Upper lobe of left lung (tissue), 6 donors: ENCODE measurements around the gene PARN. TPM values are rescaled to one million over a fixed set of nuclear protein-coding genes. Genes with fewer than 3 reads are reported as not detected.

Source experiments
- ATAC-seq, 2 donors: fragments of 200-7000 bp; cut with Tn5 transposase; one replicate each; pipeline ENCODE4 v1.9.1; 2022; ENCODE audit warnings: mild to moderate bottlenecking in 2 of 2, moderate library complexity in 2 of 2; ENCODE audit not compliant: low FRiP score in 2 of 2
- DNase-seq, 2 donors: peaks; one replicate each; pipeline ENCODE4 v3.0.0-alpha.2; 2019 to 2020
- H3K27ac ChIP-seq, 4 donors: fragments of 200-600 bp; sonication (generic); one replicate each; pipeline ENCODE4 v1.5.1; 2016 to 2019
- H3K27me3 ChIP-seq, 4 donors: fragments of 200-600 bp; sonication (generic); one replicate each; pipeline ENCODE4 v1.5.1; 2017 to 2019
- H3K36me3 ChIP-seq, 4 donors: fragments of 200-600 bp; sonication (generic); one replicate each; pipeline ENCODE4 v1.5.1; 2016 to 2019
- H3K4me1 ChIP-seq, 4 donors: fragments of 200-600 bp; sonication (generic); one replicate each; pipeline ENCODE4 v1.5.1; 2018 to 2019
- H3K4me3 ChIP-seq, 4 donors: fragments of 200-600 bp; sonication (generic); one replicate each; pipeline ENCODE4 v1.5.1; 2017 to 2019; ENCODE audit warnings: mild to moderate bottlenecking in 2 of 4, moderate library complexity in 1 of 4
- H3K9me3 ChIP-seq, 4 donors: fragments of 200-600 bp; sonication (generic); one replicate each; pipeline ENCODE4 v1.5.1; 2018 to 2019
- EP300 ChIP-seq, 4 donors: sonication (generic); formaldehyde crosslinking; IDR thresholded peaks; one replicate each; pipeline ENCODE4 v1.5.1; 2017; ENCODE audit warnings: antibody characterized with exemption in 4 of 4, control low read depth in 2 of 4
- POLR2A ChIP-seq, 4 donors: fragments of 450-650 bp; IDR thresholded peaks; one replicate each; pipeline ENCODE4 v1.5.1; 2016 to 2017; ENCODE audit warnings: antibody characterized with exemption in 4 of 4, mild to moderate bottlenecking in 2 of 4
- POLR2AphosphoS5 ChIP-seq, 2 donors: sonication (generic); formaldehyde crosslinking; IDR thresholded peaks; one replicate each; pipeline ENCODE4 v1.5.1; 2017; ENCODE audit warnings: antibody characterized with exemption in 2 of 2
- WGBS, 2 donors: methylation state at CpG; one replicate each; pipeline ENCODE4 v1.1.5; 2017 to 2018; 5-methylcytosine and 5-hydroxymethylcytosine counted together
- total RNA-seq, 6 donors: library from RNA; depleted of rRNA in 4 of 6; stranded (reverse); fragments of >200 nt in 4 of 6; gene quantifications; one replicate each; pipeline versions ENCODE4 v1.1.0 to v1.2.1, GENCODE V29; 2016 to 2021
- TF ChIP-seq, protein P1 (sequence below), 6 experiments: fragments of 450-650 bp in 4 of 6; fragments of 200-600 bp in 2 of 6; sonication (generic) in 2 of 6; IDR thresholded peaks; one replicate each; pipeline ENCODE4 v1.5.1; 2016 to 2019; ENCODE audit warnings: antibody characterized with exemption in 6 of 6
- donor health status: DM: no; HTN: no; CAD: no; lungs with moderate emphysema.
- donor health status: DM: no; HTN: yes; CAD: no; lungs with severe emphysema.

Gene PARN
- total RNA-seq, 6 donors from 2014 or later = 25.6 to 133 (median 37.3) TPM

DNA sequence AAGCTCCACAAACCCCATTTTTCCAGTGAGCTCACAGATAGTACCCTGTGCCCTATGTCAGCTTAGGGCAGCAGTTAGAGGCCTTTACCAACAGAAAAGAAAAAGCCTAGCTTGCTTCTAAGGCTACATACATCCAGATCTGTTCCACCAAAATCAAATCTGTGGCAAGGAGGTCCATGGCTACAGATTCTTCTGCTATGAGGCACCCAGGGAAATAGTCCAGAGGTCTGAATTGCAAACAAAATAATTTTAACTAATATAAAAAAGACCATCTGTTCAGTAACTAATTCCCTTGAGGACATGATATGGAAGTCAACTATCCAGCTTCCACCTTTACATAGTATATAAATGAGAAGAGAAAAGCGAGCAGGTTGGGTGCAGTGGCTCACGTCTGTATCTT lies 129.3 kb downstream of the PARN start:
- no peak for DNase-seq
- ATAC-seq = no peak
- no peak for TF ChIP-seq POLR2AphosphoS5 (IDR thresholded peaks at IDR 0.05)
- TF ChIP-seq, protein P1, sequence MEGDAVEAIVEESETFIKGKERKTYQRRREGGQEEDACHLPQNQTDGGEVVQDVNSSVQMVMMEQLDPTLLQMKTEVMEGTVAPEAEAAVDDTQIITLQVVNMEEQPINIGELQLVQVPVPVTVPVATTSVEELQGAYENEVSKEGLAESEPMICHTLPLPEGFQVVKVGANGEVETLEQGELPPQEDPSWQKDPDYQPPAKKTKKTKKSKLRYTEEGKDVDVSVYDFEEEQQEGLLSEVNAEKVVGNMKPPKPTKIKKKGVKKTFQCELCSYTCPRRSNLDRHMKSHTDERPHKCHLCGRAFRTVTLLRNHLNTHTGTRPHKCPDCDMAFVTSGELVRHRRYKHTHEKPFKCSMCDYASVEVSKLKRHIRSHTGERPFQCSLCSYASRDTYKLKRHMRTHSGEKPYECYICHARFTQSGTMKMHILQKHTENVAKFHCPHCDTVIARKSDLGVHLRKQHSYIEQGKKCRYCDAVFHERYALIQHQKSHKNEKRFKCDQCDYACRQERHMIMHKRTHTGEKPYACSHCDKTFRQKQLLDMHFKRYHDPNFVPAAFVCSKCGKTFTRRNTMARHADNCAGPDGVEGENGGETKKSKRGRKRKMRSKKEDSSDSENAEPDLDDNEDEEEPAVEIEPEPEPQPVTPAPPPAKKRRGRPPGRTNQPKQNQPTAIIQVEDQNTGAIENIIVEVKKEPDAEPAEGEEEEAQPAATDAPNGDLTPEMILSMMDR (IDR thresholded peaks at IDR 0.05) = no peak
- TF ChIP-seq EP300 (IDR thresholded peaks at IDR 0.05) = no peak
- no peak for TF ChIP-seq POLR2A (IDR thresholded peaks at IDR 0.05)
- Histone ChIP-seq H3K27ac (peak overlapping the region in 2 of 4 donors; percentile 39 to 40), H3K36me3 (no peaks in the 10 kb centered on the region), H3K9me3 (no peaks in the 10 kb centered on the region), H3K4me3 (no peak overlapping the region), H3K4me1 (peaks cover 13 to 21% (median 18%) of the 10 kb centered on the region in 4 donors), H3K27me3 (no peaks in the 10 kb centered on the region)
- WGBS, 2 donors = 93 to 95% methylated on average over 2 of the region's 2 CpGs

DNA sequence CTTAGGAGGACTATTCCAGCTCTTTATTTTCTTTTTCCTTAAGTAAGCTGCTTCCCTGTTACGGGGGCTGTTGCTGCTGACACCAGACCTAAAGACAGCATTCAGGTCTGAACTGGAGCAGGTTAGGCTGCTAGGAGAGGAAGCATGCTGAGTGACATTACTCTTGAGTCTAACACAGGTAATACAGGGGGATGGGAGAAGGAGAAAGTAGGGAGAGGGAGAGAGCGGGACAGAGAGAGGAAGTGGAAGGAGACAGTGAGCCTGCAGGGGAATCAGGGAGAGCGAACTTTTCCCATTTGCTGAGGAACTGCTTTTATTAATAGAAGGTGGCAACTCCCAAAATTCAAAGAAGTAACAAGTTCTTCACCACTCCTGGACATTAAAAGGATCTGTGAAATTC lies 130.9 kb downstream of the PARN start:
- H3K4me3 ChIP-seq = no peak overlapping the region
- WGBS, 2 donors = 91 to 94% methylated on average over 3 of the region's 3 CpGs
- TF ChIP-seq POLR2AphosphoS5 (IDR thresholded peaks at IDR 0.05) (no peak), POLR2A (IDR thresholded peaks at IDR 0.05) (no peak), EP300 (IDR thresholded peaks at IDR 0.05) (no peak)
- no peaks in the 10 kb centered on the region for H3K9me3 ChIP-seq
- ATAC-seq (no peak), DNase-seq (no peak)
- peaks cover 13 to 21% (median 18%) of the 10 kb centered on the region in 4 donors for H3K4me1 ChIP-seq
- no peaks in the 10 kb centered on the region for H3K27me3 ChIP-seq
- H3K27ac ChIP-seq = no peak overlapping the region
- no peaks in the 10 kb centered on the region for H3K36me3 ChIP-seq

DNA sequence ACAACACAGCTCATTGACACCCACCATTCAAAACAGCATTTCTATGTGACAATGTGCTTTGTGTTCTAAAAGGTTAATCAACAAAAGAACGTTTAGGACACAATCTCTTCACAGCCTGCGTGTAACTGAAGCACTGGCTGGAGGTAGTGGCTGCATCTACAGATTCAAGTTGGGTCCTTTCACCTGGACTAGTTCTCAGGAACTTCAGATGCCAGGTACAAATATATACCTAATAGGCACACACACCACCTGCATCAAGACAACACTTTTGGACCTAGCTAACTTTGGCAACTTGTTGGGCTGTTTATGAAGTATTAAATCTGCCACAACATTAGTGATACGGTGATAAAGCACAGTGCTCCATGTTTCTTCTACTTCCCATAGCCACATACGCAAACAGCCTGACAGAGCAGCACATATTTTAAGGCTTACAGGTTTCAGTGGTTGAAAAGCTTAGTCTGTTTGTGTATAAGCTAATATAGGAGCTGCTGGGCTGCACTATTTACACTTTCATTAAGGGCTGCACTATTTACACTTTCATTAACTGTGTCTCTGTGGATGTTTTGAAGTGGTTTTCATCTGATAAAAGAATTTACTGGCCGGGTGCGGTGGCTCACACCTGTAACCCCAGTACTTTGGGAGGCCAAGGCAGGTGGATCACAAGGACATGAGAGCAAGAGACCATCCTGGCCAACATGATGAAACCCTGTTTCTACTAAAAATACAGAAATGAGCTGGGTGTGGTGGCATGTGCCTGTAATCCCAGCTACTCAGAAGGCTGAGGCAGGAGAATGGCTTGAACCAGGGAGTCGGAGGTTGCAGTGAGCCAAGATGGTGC lies 132.6 kb downstream of the PARN start:
- WGBS, 2 donors = 71 to 76% methylated on average over 7 of the region's 7 CpGs
- no peak for DNase-seq
- no peak for TF ChIP-seq POLR2A (IDR thresholded peaks at IDR 0.05)
- TF ChIP-seq, protein P1 (IDR thresholded peaks at IDR 0.05) = no peak
- no peak for TF ChIP-seq POLR2AphosphoS5 (IDR thresholded peaks at IDR 0.05)
- TF ChIP-seq EP300 (IDR thresholded peaks at IDR 0.05) = no peak
- no peak overlapping the region for H3K27ac ChIP-seq
- no peak overlapping the region for H3K4me3 ChIP-seq
- no peak for ATAC-seq
- H3K36me3 ChIP-seq = no peaks in the 10 kb centered on the region
- peaks cover 11 to 15% (median 14%) of the 10 kb centered on the region in 4 donors for H3K4me1 ChIP-seq
- no peaks in the 10 kb centered on the region for H3K27me3 ChIP-seq
- H3K9me3 ChIP-seq = no peaks in the 10 kb centered on the region

DNA sequence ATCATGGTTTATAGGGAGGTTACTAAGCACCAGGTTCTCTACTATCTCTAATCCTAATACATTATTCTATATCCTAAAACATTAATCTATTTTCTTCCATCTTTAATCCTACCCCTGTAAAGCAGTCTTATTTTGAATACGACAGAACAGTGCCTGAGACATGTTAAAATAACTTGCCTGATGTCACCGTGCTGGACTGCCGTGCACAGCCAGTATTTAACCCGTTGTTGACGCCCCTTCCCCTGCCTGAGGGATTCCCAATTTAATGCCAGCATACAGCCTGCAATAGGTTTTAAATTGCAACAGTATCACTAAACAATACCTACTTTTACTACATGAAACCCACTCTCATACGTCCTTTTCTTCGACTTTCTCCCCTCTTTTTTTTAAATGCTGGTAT lies 133.3 kb downstream of the PARN start:
- H3K36me3 ChIP-seq = no peaks in the 10 kb centered on the region
- H3K4me3 ChIP-seq = no peak overlapping the region
- H3K27ac ChIP-seq = no peak overlapping the region
- whole genome bisulfite sequencing, 2 donors = 57 to 65% methylated on average over 7 of the region's 7 CpGs
- no peaks in the 10 kb centered on the region for H3K27me3 ChIP-seq
- no peaks in the 10 kb centered on the region for H3K9me3 ChIP-seq
- TF ChIP-seq, protein P1 (IDR thresholded peaks at IDR 0.05) = no peak
- no peak for TF ChIP-seq POLR2A (IDR thresholded peaks at IDR 0.05)
- no peak for TF ChIP-seq EP300 (IDR thresholded peaks at IDR 0.05)
- no peak for TF ChIP-seq POLR2AphosphoS5 (IDR thresholded peaks at IDR 0.05)
- peaks cover 4 to 10% (median 7%) of the 10 kb centered on the region in 4 donors for H3K4me1 ChIP-seq
- ATAC-seq (no peak), DNase-seq (no peak)

DNA sequence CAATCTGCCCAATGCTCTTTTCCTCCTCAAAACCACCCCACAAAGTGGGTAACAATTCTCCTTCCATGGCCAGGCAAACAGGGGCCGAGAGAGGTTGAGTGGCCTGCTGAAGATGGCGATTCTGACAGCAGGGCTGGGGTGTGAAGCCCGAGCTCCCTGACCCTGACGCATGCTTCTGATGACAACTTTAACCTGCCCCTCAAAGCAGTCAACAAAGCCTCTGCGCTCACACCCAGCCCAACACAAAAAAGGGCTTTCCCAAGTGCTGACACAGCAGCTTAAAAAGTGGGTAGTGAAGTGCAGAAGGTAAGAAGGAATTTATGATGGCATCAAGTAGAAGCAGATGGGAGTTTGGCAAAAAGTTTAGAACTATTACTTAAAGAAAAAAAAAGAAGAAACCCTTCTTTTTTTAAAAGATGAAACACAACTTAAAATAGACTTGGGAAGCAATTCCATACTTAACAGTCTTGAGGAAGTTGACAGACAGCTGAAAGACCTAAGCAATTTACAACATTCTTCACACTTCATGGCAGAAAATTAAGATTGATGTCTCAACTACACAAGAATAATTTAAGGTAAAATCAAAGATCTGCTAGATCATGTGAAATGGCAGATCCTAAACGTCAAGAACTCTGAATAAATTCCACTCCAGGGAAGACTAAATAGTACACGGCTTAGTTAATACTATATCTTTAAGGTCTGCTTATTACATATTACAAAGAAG lies 133.9 kb downstream of the PARN start:
- Histone ChIP-seq H3K9me3 (no peaks in the 10 kb centered on the region), H3K4me3 (no peak overlapping the region), H3K27me3 (no peaks in the 10 kb centered on the region), H3K27ac (no peak overlapping the region), H3K4me1 (peaks cover 0 to 5% (median 5%) of the 10 kb centered on the region in 4 donors), H3K36me3 (no peaks in the 10 kb centered on the region)
- TF ChIP-seq POLR2A (IDR thresholded peaks at IDR 0.05) = no peak
- TF ChIP-seq, protein P1 (IDR thresholded peaks at IDR 0.05) = no peak
- TF ChIP-seq EP300 (IDR thresholded peaks at IDR 0.05) = no peak
- TF ChIP-seq POLR2AphosphoS5 (IDR thresholded peaks at IDR 0.05) = no peak
- 82 to 83% methylated on average over 7 of the region's 7 CpGs for WGBS, 2 donors
- no peak for DNase-seq
- no peak for ATAC-seq
